ENCODE data around the gene GNAL.

DNA sequence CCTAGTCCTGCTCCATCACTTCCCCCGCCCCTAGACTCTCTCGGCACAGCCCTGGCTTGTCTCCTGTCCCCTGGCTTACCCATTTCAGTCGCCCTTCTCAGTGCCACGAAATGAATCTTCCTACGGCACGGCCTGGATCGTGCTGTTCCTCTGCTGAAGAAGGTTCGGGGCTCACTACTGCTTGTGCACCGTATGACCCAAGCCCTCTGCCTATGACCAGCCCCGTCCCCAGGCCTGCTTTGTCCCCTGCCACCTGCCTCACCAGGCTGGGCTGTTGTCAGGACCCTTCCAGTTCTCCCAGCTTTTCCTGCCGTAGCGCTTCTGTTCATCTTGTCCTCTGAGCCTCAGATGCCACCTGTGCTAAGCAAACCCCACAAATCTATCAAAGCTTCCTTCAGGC is 176.0 kb downstream of the GNAL start:
- no peak for TF ChIP-seq POLR2A (IDR thresholded peaks at IDR 0.05)
- TF ChIP-seq, protein P1, sequence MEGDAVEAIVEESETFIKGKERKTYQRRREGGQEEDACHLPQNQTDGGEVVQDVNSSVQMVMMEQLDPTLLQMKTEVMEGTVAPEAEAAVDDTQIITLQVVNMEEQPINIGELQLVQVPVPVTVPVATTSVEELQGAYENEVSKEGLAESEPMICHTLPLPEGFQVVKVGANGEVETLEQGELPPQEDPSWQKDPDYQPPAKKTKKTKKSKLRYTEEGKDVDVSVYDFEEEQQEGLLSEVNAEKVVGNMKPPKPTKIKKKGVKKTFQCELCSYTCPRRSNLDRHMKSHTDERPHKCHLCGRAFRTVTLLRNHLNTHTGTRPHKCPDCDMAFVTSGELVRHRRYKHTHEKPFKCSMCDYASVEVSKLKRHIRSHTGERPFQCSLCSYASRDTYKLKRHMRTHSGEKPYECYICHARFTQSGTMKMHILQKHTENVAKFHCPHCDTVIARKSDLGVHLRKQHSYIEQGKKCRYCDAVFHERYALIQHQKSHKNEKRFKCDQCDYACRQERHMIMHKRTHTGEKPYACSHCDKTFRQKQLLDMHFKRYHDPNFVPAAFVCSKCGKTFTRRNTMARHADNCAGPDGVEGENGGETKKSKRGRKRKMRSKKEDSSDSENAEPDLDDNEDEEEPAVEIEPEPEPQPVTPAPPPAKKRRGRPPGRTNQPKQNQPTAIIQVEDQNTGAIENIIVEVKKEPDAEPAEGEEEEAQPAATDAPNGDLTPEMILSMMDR (IDR thresholded peaks at IDR 0.05) = no peak

Measured in testis (tissue), 2 donors.